HepG2 (cell line): ENCODE measurements around the gene RPS6KA2. TPM values are rescaled to one million over a fixed set of nuclear protein-coding genes. Genes with fewer than 3 reads are reported as not detected.

ENCODE experiments used
- ATAC-seq: fragments of 200-7000 bp; cut with Tn5 transposase; 3 replicates; pipeline ENCODE4 v1.9.1; 2020; ENCODE audit warnings: mild to moderate bottlenecking, moderate library complexity
- BruUV-seq: library from RNA; stranded (reverse); fragments of 400-500 nt; replicated peaks from 2 replicates; lab custom pipeline; 2021; lab: Mats Ljungman, UMichigan
- CTCF ChIA-PET: fragments of 300-600 bp; formaldehyde crosslinking; extraction: SDS; loops from one replicate; lab custom pipeline; 2021; ENCODE audit warnings: low total read pairs, inconsistent platforms, low intra/inter-chr PET ratio; lab: Yijun Ruan, JAX
- POLR2A ChIA-PET: fragments of 350-600 bp; sonication (Branson Sonifier 250); formaldehyde crosslinking; loops from one replicate; lab custom pipeline; 2020; ENCODE audit warnings: antibody characterized with exemption, inconsistent platforms; lab: Yijun Ruan, JAX
- DNase-seq: peaks from one replicate; pipeline ENCODE4 v3.0.0-alpha.2; 2015; ENCODE audit warnings: low spot score
- FAIRE-seq: peaks from 3 replicates; lab custom pipeline; 2011; peaks lifted over from hg19 to GRCh38; lab: Jason Lieb, UNC
- H2AFZ ChIP-seq: one replicate; pipeline ENCODE4 v1.6.1; 2011; ENCODE audit warnings: low read length, inconsistent platforms
- H3K27ac ChIP-seq: fragments of 300-600 bp; 3 replicates; pipeline ENCODE4 v1.8.0; 2011; ENCODE audit warnings: mixed run types, mild to moderate bottlenecking, mixed read lengths, low read length, inconsistent platforms; ENCODE audit not compliant: insufficient read depth; ENCODE audit errors: extremely low read length
- H3K27me3 ChIP-seq, 2 experiments: fragments of 200-600 bp in 1 of 2; 2 replicates in 1 of 2; 3 replicates in 1 of 2; pipeline versions ENCODE4 v1.6.0 to v1.8.0; 2011; ENCODE audit warnings: low read length in 2 of 2, mild to moderate bottlenecking in 2 of 2, moderate library complexity in 2 of 2, inconsistent platforms in 1 of 2; ENCODE audit not compliant: insufficient read depth in 2 of 2, control insufficient read depth in 1 of 2
- H3K36me3 ChIP-seq, 2 experiments: fragments of 200-600 bp in 1 of 2; replicated peaks in 1 of 2; 2 replicates in 1 of 2; 3 replicates in 1 of 2; pipeline versions ENCODE4 v1.5.1 to v1.8.0; 2011; ENCODE audit warnings: low read length in 2 of 2, inconsistent platforms in 1 of 2; ENCODE audit not compliant: insufficient read depth in 2 of 2, control insufficient read depth in 1 of 2
- H3K4me1 ChIP-seq: 2 replicates; pipeline ENCODE4 v1.5.1; 2012; ENCODE audit warnings: low read length, inconsistent platforms; ENCODE audit not compliant: insufficient read depth
- H3K4me2 ChIP-seq: 2 replicates; pipeline ENCODE4 v1.6.0; 2011; ENCODE audit warnings: low read depth, low read length, inconsistent platforms
- H3K4me3 ChIP-seq, 3 experiments: fragments of 200-600 bp in 1 of 3; sonication (generic), shearing (Covaris generic) in 1 of 3; replicated peaks in 1 of 3; 2 replicates each; pipeline ENCODE4 v1.5.1; 2011 to 2016; ENCODE audit warnings: low read length in 3 of 3, inconsistent platforms in 2 of 3, low read depth in 2 of 3, mild to moderate bottlenecking in 2 of 3, control low read depth in 1 of 3, mixed read lengths in 1 of 3; ENCODE audit not compliant: insufficient read depth in 1 of 3
- H3K79me2 ChIP-seq: one replicate; pipeline ENCODE4 v1.6.1; 2011; ENCODE audit warnings: low read length, inconsistent platforms; ENCODE audit not compliant: insufficient read depth
- H3K9ac ChIP-seq: 2 replicates; pipeline ENCODE4 v1.6.0; 2011; ENCODE audit warnings: mild to moderate bottlenecking, low read depth, low read length, inconsistent platforms; ENCODE audit not compliant: insufficient read depth
- H3K9me3 ChIP-seq: 2 replicates; pipeline ENCODE4 v1.5.1; 2012; ENCODE audit warnings: mild to moderate bottlenecking, low read length
- H4K20me1 ChIP-seq: 2 replicates; pipeline ENCODE4 v1.6.0; 2011; ENCODE audit warnings: inconsistent platforms, mild to moderate bottlenecking, low read length, moderate library complexity; ENCODE audit not compliant: insufficient read depth
- BRD4 ChIP-seq: sonication (generic); formaldehyde crosslinking; IDR thresholded peaks from 2 replicates; pipeline ENCODE4 v1.4.0; 2020; ENCODE audit warnings: missing genetic modification reagents
- HES4 ChIP-seq: sonication (generic); formaldehyde crosslinking; IDR thresholded peaks from 2 replicates; pipeline ENCODE4 v1.9.0; 2021; ENCODE audit warnings: mild to moderate bottlenecking, missing genetic modification reagents, borderline replicate concordance
- NAIF1 ChIP-seq: sonication (generic); formaldehyde crosslinking; IDR thresholded peaks from 2 replicates; pipeline ENCODE4 v1.5.0; 2020; ENCODE audit warnings: mild to moderate bottlenecking, missing genetic modification reagents, borderline replicate concordance
- NFE2L2 ChIP-seq: fragments of 150-350 bp; IDR thresholded peaks from 2 replicates; pipeline ENCODE4 v1.6.1; 2014; ENCODE audit warnings: low read length
- NKX3-1 ChIP-seq: sonication (generic); formaldehyde crosslinking; IDR thresholded peaks from 2 replicates; pipeline ENCODE4 v1.5.0; 2020; ENCODE audit warnings: missing genetic modification reagents
- SIN3B ChIP-seq: fragments of 150-350 bp; IDR thresholded peaks from 2 replicates; pipeline ENCODE4 v1.6.1; 2014; ENCODE audit warnings: low read length
- XRCC5 ChIP-seq: fragments of 200-400 bp; formaldehyde crosslinking; optimal IDR thresholded peaks from 2 replicates; pipeline ENCODE3; 2017; ENCODE audit warnings: mild to moderate bottlenecking, low read length
- ZBTB1 ChIP-seq: sonication (generic); formaldehyde crosslinking; IDR thresholded peaks from 2 replicates; pipeline ENCODE4 v1.4.0; 2020; ENCODE audit warnings: missing genetic modification reagents, borderline replicate concordance
- ZNF136 ChIP-seq: sonication (generic); formaldehyde crosslinking; IDR thresholded peaks from 2 replicates; pipeline ENCODE4 v1.8.1; 2022; ENCODE audit warnings: low read depth, mild to moderate bottlenecking, moderate library complexity, missing genetic modification reagents
- ZNF329 ChIP-seq: sonication (generic); formaldehyde crosslinking; IDR thresholded peaks from 2 replicates; pipeline ENCODE4 v1.9.0; 2021; ENCODE audit warnings: low read depth, mild to moderate bottlenecking, missing genetic modification reagents
- ZNF615 ChIP-seq: sonication (generic); formaldehyde crosslinking; IDR thresholded peaks from 2 replicates; pipeline ENCODE4 v1.5.0; 2020; ENCODE audit warnings: mild to moderate bottlenecking, missing genetic modification reagents, borderline replicate concordance
- ZNF724P ChIP-seq: sonication (generic); formaldehyde crosslinking; IDR thresholded peaks from 2 replicates; pipeline ENCODE4 v1.8.0; 2022; ENCODE audit warnings: missing genetic modification reagents, borderline replicate concordance
- ZNF777 ChIP-seq: sonication (generic); formaldehyde crosslinking; IDR thresholded peaks from 2 replicates; pipeline ENCODE4 v1.4.0; 2020; ENCODE audit warnings: missing genetic modification reagents
- WGBS: methylation state at CpG from one replicate; pipeline ENCODE4 v1.1.6; 2017; ENCODE audit warnings: low lambda C conversion rate; 5-methylcytosine and 5-hydroxymethylcytosine counted together
- in situ Hi-C: cut with HindIII; loops from 2 replicates; pipeline ENCODE4 v1.10.0; 2017; ENCODE audit warnings: low pct_unique_long_range_greater_than_20kb; ENCODE audit not compliant: extremely low pct_ligation_motif_present
- intact Hi-C: fragments of 100-400 bp; cut with micrococcal nuclease; formaldehyde crosslinking; loops from one replicate; pipeline ENCODE4 v1.10.0; 2022; ENCODE audit not compliant: unreplicated experiment
- polyA plus RNA-seq, 8 experiments: library from polyadenylated mRNA; depleted of rRNA in 3 of 8; stranded (reverse) in 7 of 8; unstranded in 1 of 8; fragments of >200 nt; fragmentation: Illumina TruSeq in 4 of 8; extraction: Trizol in 4 of 8; gene quantifications; 2 replicates each; pipeline versions ENCODE4 v1.2.1 to v1.2.3, GENCODE V29; 2011 to 2016; ENCODE audit warnings: low read depth in 4 of 8, missing spikeins in 1 of 8, mixed read lengths in 1 of 8; ENCODE audit not compliant: insufficient read depth in 1 of 8
- total RNA-seq, 5 experiments: library from RNA; depleted of rRNA; stranded (reverse); fragments of >200 nt; fragmentation: Illumina TruSeq; extraction: Trizol; gene quantifications; 2 replicates each; pipeline ENCODE4 v1.2.3, GENCODE V29; 2016; ENCODE audit warnings: low read depth in 1 of 5
- TF ChIP-seq, protein P1 (sequence below): sonication (generic); formaldehyde crosslinking; IDR thresholded peaks from 2 replicates; pipeline ENCODE4 v1.4.0; 2020; ENCODE audit warnings: mild to moderate bottlenecking, missing genetic modification reagents, borderline replicate concordance
- TF ChIP-seq, protein P2 (sequence below): sonication (generic); formaldehyde crosslinking; IDR thresholded peaks from 2 replicates; pipeline ENCODE4 v1.5.1; 2020; ENCODE audit warnings: missing genetic modification reagents, mild to moderate bottlenecking, borderline replicate concordance

The RPS6KA2 gene
- total and polyA plus RNA-seq, 2 of the 13 experiments (the other 11 are each of a cell fraction or from before 2014, with no cell fraction given) = 0.22 to 0.38 TPM

DNA sequence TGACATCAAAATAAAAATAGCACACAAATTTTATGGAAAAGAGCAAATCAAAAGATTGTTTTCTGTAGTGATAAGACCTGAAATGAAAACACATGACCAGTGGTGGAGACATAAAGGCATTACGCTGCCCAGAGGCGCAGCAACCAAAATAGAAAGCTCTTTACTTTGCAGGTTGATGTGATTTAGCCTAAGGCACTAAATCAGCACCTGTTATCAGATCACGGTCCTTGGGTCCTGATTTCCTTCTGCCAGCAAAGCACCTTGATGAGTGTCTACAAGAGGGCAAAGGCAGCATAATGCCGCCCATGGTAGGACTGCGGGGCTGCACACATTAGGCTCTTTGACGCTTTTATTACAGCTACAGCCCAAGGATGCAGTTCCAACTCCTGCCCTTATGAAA is 21.3 kb downstream of the RPS6KA2 start:
- no peak for TF ChIP-seq SIN3B
- no peak for TF ChIP-seq ZNF615 (CRISPR knock-in tag)
- 18% methylated on average over 6 of the region's 6 CpGs for WGBS

DNA sequence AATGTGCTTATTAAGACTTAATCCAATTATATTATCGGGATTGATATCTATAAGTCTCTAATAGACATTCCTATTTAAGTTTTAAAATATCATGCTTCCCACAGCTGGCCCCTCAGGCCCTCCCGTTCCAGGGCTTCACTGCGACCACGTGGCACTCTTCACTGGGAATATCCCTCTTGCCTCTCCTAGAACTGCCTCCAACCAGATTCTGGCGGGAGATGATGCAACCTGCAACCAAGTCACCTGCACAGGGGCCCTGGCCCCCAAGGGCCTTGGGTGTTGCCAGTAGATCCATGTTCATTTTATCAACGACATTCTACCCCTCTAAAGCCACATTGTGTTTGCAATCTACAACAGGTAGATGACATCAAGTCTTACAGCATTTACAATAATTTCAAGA is 22.1 kb downstream of the RPS6KA2 start:
- in situ Hi-C loops = no loop called here
- H3K4me1 ChIP-seq = no peaks in the 10 kb centered on the region
- 12% methylated on average over 6 of the region's 6 CpGs for WGBS
- no peak overlapping the region for H3K27ac ChIP-seq
- no TSS peak for BruUV-seq
- H3K36me3 ChIP-seq = no peaks in the 10 kb centered on the region
- TF ChIP-seq ZNF724P (CRISPR knock-in tag) = no peak
- TF ChIP-seq ZBTB1 = no peak
- no peak for TF ChIP-seq NKX3-1 (CRISPR knock-in tag)
- TF ChIP-seq BRD4 (CRISPR knock-in tag) = no peak
- no peak for TF ChIP-seq ZNF777 (CRISPR knock-in tag)
- TF ChIP-seq, protein P1, sequence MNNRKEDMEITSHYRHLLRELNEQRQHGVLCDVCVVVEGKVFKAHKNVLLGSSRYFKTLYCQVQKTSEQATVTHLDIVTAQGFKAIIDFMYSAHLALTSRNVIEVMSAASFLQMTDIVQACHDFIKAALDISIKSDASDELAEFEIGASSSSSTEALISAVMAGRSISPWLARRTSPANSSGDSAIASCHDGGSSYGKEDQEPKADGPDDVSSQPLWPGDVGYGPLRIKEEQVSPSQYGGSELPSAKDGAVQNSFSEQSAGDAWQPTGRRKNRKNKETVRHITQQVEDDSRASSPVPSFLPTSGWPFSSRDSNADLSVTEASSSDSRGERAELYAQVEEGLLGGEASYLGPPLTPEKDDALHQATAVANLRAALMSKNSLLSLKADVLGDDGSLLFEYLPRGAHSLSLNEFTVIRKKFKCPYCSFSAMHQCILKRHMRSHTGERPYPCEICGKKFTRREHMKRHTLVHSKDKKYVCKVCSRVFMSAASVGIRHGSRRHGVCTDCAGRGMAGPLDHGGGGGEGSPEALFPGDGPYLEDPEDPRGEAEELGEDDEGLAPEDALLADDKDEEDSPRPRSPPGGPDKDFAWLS = no peak
- no peak for TF ChIP-seq ZNF136 (CRISPR knock-in tag)
- TF ChIP-seq NFE2L2 = no peak
- TF ChIP-seq XRCC5 = no peak
- TF ChIP-seq, protein P2, sequence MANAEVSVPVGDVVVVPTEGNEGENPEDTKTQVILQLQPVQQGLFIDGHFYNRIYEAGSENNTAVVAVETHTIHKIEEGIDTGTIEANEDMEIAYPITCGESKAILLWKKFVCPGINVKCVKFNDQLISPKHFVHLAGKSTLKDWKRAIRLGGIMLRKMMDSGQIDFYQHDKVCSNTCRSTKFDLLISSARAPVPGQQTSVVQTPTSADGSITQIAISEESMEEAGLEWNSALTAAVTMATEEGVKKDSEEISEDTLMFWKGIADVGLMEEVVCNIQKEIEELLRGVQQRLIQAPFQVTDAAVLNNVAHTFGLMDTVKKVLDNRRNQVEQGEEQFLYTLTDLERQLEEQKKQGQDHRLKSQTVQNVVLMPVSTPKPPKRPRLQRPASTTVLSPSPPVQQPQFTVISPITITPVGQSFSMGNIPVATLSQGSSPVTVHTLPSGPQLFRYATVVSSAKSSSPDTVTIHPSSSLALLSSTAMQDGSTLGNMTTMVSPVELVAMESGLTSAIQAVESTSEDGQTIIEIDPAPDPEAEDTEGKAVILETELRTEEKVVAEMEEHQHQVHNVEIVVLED (CRISPR knock-in tag) = no peak
- TF ChIP-seq ZNF329 (CRISPR knock-in tag) = no peak
- TF ChIP-seq HES4 (CRISPR knock-in tag) = no peak
- TF ChIP-seq NAIF1 (CRISPR knock-in tag) = no peak
- TF ChIP-seq, all 625 proteins: peak for 0
- Histone ChIP-seq H3K9ac (no peak overlapping the region), H3K4me2 (no peak overlapping the region), H3K27me3 (peaks cover 0 to 42% of the 10 kb centered on the region in 2 experiments; a peak in 4 of 5 replicates), H3K4me3 (no peak overlapping the region), H3K9me3 (no peaks in the 10 kb centered on the region), H3K79me2 (no peaks in the 10 kb centered on the region), H2AFZ (no peak overlapping the region), H4K20me1 (no peaks in the 10 kb centered on the region)
- FAIRE-seq = no peak
- CTCF ChIA-PET = no interaction called here
- ATAC-seq = no peak
- no peak for DNase-seq
- POLR2A ChIA-PET = no interaction called here
- intact Hi-C loops = no loop called here

More for the DNA sequence above, 21.3 kb downstream of the RPS6KA2 start:
- no peak overlapping the region for H3K4me3 ChIP-seq
- no peaks in the 10 kb centered on the region for H3K4me1 ChIP-seq
- H3K79me2 ChIP-seq = no peaks in the 10 kb centered on the region
- no peak for FAIRE-seq
- H3K36me3 ChIP-seq = no peaks in the 10 kb centered on the region
- in situ Hi-C loops = no loop called here
- H3K27ac ChIP-seq = no peak overlapping the region
- no peak overlapping the region for H3K9ac ChIP-seq
- H3K9me3 ChIP-seq = no peaks in the 10 kb centered on the region
- CTCF ChIA-PET = no interaction called here
- H3K4me2 ChIP-seq = no peak overlapping the region
- H4K20me1 ChIP-seq = no peaks in the 10 kb centered on the region
- no peak for ATAC-seq
- DNase-seq = no peak
- POLR2A ChIA-PET = no interaction called here
- intact Hi-C loops = no loop called here
- no TSS peak for BruUV-seq
- H3K27me3 ChIP-seq = peaks cover 0 to 45% of the 10 kb centered on the region in 2 experiments; a peak in 4 of 5 replicates
- H2AFZ ChIP-seq = no peak overlapping the region
